HG02973 (cell line): ENCODE data around the gene ENDOU.

Experiments used
- ATAC-seq: cut with Tn5 transposase; IDR thresholded peaks from one replicate; pipeline ENCODE4 v1.9.1; 2021; ENCODE audit warnings: moderate library complexity; ENCODE audit not compliant: unreplicated experiment

Gene ENDOU

DNA sequence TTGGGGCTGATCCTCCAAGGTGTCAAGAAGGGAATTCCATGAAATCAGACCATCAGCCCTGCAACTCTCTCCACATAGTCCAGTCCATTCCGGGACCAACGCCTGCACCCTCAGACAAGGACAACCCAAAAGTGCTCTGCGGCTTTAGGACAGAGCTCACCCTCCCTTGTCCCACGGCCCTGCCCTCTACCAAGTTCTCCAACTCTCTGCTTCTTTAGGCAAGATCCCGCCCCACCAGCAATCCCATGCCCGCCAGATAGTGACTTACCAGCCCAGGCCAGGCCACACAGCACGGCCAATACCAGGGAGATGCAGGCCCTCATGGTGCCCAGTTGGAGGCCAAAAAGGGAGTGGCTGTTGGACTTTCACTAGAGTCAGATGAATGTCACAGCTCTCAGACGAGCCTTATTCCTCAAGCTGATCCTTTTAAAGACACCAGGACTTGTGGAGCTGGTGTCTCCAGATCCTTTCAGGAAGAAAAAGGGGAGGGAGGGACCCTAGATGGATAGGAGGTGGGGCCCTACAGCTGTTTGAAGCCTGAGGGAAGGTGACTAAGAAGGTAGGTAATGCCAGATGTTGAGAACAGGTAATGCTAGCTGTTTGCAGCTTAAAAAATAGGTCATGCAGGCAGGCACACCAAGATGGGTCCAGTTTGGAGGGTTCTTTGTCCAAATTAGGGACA is at the start of gene ENDOU:
Gene ENDOU (minus strand): TSS at position 400 of the 682 bp plus-strand sequence. CDS start 77 bp downstream, at position 323.
- ATAC-seq: no peak

GRCh38 chr12:47774663-47775062 is 49.4 kb upstream of the ENDOU start:
- ATAC-seq: no peak

- no peak for ATAC-seq
These were observed 48.7 kb upstream of the ENDOU start for GRCh38 chr12:47773858-47774580.

GRCh38 chr12:47773062-47773857 is 48.0 kb upstream of the ENDOU start, which contains the start of gene SLC48A1:
Gene SLC48A1 (plus strand): TSS chr12:47773238. CDS start chr12:47773305, 67 bp downstream.
- ATAC-seq: peak; percentile 81

- ATAC-seq: no peak
These were observed 47.4 kb upstream of the ENDOU start for GRCh38 chr12:47772738-47773061.

GRCh38 chr12:47772094-47772660 is 46.9 kb upstream of the ENDOU start:
- no peak for ATAC-seq

- ATAC-seq: no peak
These were observed 46.0 kb upstream of the ENDOU start for GRCh38 chr12:47771304-47771703.

- ATAC-seq: no peak
These were observed 44.9 kb upstream of the ENDOU start for GRCh38 chr12:47770086-47770726.

DNA sequence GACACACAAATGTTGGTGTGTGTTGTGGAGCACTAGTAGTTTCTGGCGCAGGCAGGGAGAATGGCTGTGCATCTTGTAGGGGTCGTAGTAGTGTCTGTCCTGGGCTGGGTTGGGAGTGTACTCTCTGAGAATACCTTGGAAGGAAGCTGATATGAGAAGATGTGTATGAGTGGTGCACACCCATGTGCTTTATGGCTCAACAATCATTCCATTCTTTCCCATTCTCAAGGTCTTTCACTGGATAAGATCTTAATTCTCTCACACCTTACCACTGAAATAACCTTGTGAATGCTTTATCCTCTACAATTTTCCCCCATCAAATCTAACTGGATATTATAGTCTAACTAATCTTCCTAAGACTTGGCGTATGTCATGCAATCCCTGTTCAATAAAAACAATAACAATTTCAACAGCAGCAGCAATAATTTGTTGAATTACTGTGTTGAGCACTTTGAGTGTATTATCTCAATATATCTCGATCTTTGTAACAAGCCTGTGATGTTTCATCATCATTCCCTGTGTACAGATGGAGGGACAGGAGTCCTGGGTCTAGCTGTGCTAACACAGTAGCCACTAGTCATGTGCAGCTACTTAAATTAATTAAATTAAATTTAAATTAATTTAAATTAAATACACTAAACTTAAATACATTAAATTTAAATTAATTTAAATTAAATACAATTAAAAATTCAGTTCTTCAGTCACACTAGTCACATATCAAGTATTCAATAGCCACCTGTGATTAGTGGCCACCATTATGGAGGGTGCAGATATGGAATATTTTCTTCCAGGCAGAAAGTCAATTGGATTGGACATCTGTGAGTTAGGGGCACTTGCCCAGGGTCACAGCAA is 44.2 kb upstream of the ENDOU start:
- no peak for ATAC-seq

DNA sequence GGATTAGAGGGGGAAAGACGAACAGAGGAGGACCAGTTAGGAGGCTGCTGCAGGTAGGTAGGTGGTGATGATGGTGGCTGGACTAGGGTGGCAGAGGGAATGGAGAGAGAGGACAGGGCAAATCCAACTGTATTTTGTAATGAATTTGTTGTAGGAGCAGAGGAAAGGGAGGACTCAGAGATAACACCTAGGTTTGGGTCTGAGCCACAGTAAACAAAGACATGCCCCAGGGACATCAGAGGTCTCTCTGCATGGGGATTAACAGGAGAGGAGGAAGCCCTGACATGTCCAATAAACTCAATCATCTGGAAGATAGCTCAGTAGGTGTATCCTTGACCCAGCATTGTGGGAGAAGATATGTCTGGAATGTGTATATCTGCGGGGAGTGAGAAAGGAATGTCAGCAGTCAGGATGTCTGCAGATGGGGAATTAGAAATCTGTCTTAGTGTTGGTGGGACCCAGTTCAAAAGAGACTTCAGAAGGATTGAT is 43.1 kb upstream of the ENDOU start:
- ATAC-seq: no peak

GRCh38 chr12:47767216-47767724 is 42.0 kb upstream of the ENDOU start:
- ATAC-seq: no peak

GRCh38 chr12:47766502-47767215 is 41.4 kb upstream of the ENDOU start:
- ATAC-seq: no peak

DNA sequence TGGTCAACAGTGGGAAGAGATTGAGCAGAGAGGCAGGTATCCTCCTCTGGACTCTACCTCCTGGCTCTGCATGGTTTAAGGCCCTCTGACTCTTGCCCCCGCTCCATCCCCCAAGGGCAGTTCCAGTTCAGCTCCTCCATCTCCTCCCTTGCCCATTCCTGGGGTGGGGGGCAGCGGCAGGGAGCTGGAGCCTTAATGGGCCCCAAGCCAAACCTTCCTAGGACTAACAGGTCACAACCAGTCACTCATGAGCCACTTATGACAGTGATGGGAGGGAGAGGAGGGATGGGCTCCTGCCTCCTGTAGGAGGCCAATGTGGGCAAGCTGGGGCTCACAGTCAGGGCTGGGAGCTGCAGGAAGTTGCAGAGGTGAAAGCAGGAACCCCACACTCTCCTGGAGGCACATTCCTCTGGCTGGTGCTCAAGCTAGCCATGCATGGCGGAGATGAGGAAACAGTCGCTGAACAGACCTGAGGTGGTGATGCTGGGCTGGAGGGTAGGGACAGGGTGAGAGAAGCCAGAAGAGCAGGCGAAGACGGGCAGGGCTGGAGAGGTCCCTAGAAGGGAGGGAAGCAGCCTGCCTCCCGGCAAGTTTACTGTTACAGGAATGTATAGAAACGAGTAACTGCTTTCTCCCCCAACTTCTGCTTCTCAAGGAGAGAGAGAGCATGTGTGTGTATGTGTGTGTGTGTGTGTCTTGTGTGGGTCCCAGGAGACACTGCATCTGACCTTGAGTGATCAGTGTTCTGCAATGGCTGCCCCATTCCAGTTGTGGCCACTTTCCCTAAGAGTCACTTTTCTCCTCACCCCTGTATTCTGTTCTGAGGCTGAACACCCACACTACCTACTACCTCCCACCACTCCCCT is 38.4 kb upstream of the ENDOU start:
- no peak for ATAC-seq

GRCh38 chr12:47762850-47763465 is 37.7 kb upstream of the ENDOU start:
- ATAC-seq: no peak

- peak; percentile 50 for ATAC-seq
These were observed 33.8 kb upstream of the ENDOU start, which contains the start of gene RAPGEF3 for GRCh38 chr12:47758834-47759690. Gene RAPGEF3 (minus strand): TSS chr12:47758880. CDS start chr12:47758556, 324 bp downstream.

GRCh38 chr12:47758584-47758833 is 33.2 kb upstream of the ENDOU start:
- no peak for ATAC-seq
